Activated naive CD4-positive, alpha-beta T cell treated with anti-CD3 and anti-CD28 coated beads for 36 hours (primary cell): ENCODE measurements around the gene C18orf54. TPM values are rescaled to one million over a fixed set of nuclear protein-coding genes. Genes with fewer than 3 reads are reported as not detected.

Source experiments
- total RNA-seq, 2 experiments: library from RNA; stranded (reverse); gene quantifications; one replicate each; pipeline ENCODE4 v1.2.3, GENCODE V29; 2021

Gene C18orf54
- total RNA-seq, 2 experiments from 2014 or later = 10.2 to 11.5 TPM

Other genes starting within 250 kb of the C18orf54 start
- gene MBD2, start 133.2 kb upstream of the C18orf54 start, total RNA-seq = 100 to 1,000 TPM; 102 to 103 TPM
- 10 to 100 TPM; 16.0 to 17.4 TPM for gene POLI, start 88.4 kb upstream of the C18orf54 start, total RNA-seq
- not detected for gene STARD6, start within 50 bp of the C18orf54 start, total RNA-seq
- not detected for gene DYNAP, start 233.3 kb downstream of the C18orf54 start, total RNA-seq